A549 (cell line): ENCODE measurements around the gene ANXA6. TPM values are rescaled to one million over a fixed set of nuclear protein-coding genes. Genes with fewer than 3 reads are reported as not detected.

Experiments used
- ATAC-seq, 2 experiments: fragments of 200-7000 bp in 1 of 2; fragments of >200 bp in 1 of 2; cut with Nextera tagmentation in 1 of 2; cut with Tn5 transposase in 1 of 2; 3 replicates each; pipeline versions ENCODE4 v1.8.0 to v1.9.1; 2018 to 2020; ENCODE audit warnings: mild to moderate bottlenecking in 1 of 2, moderate library complexity in 1 of 2
- CTCF ChIA-PET: fragments of 300-600 bp; sonication (Branson Sonifier 250); formaldehyde crosslinking; extraction: SDS; loops from one replicate; lab custom pipeline; 2021; ENCODE audit warnings: antibody characterized with exemption, inconsistent platforms; lab: Yijun Ruan, JAX
- POLR2A ChIA-PET: fragments of 350-600 bp; formaldehyde crosslinking; extraction: SDS; loops from one replicate; lab custom pipeline; 2021; ENCODE audit warnings: antibody characterized with exemption, inconsistent platforms; lab: Yijun Ruan, JAX
- DNase-seq, 2 experiments: peaks; one replicate each; pipeline versions ENCODE4 v3.0.0 to v3.0.0-alpha.2; 2011 to 2016; ENCODE audit warnings: low read depth in 1 of 2, low spot score in 1 of 2
- FAIRE-seq: peaks from 2 replicates; lab custom pipeline; 2011; peaks lifted over from hg19 to GRCh38; lab: Jason Lieb, UNC
- H3K27ac ChIP-seq, 2 experiments: fragments of >200 bp; sonication (Bioruptor Twin); formaldehyde crosslinking; 3 replicates each; pipeline ENCODE4 v1.5.1; 2016 to 2017
- H3K4me1 ChIP-seq: fragments of >200 bp; sonication (Bioruptor Twin); formaldehyde crosslinking; 3 replicates; pipeline ENCODE4 v1.6.1; 2016
- H3K4me2 ChIP-seq: fragments of >200 bp; sonication (Bioruptor Twin); formaldehyde crosslinking; 3 replicates; pipeline ENCODE4 v1.6.1; 2016
- H3K4me3 ChIP-seq: fragments of >200 bp; sonication (Bioruptor Twin); formaldehyde crosslinking; 3 replicates; pipeline ENCODE4 v1.5.1; 2016
- H3K9me3 ChIP-seq: fragments of >200 bp; sonication (Bioruptor Twin); formaldehyde crosslinking; 3 replicates; pipeline ENCODE4 v1.6.1; 2016
- CEBPB ChIP-seq, 2 experiments: fragments of >200 bp in 1 of 2; sonication (Bioruptor Twin) in 1 of 2; formaldehyde crosslinking in 1 of 2; IDR thresholded peaks; 2 replicates each; pipeline ENCODE4 v1.6.1; 2012 to 2016
- EHF ChIP-seq: fragments of 250-450 bp; sonication (Bioruptor Pico); IDR thresholded peaks from 2 replicates; pipeline ENCODE4 v1.5.0; 2020; ENCODE audit warnings: mild to moderate bottlenecking
- ELK1 ChIP-seq: fragments of 150-350 bp; IDR thresholded peaks from 2 replicates; pipeline ENCODE4 v1.6.1; 2014; ENCODE audit warnings: low read depth, mild to moderate bottlenecking, low read length
- FOSB ChIP-seq: fragments of 250-450 bp; sonication (Bioruptor Pico); IDR thresholded peaks from 2 replicates; pipeline ENCODE4 v1.5.0; 2020; ENCODE audit warnings: mild to moderate bottlenecking, moderate library complexity
- FOXS1 ChIP-seq: fragments of 250-450 bp; sonication (Bioruptor Pico); IDR thresholded peaks from 2 replicates; pipeline ENCODE4 v1.5.0; 2020; ENCODE audit warnings: mild to moderate bottlenecking, moderate library complexity
- HES2 ChIP-seq: fragments of >200 bp; sonication (Bioruptor Twin); formaldehyde crosslinking; IDR thresholded peaks from 2 replicates; pipeline ENCODE4 v1.6.1; 2016
- HOXA7 ChIP-seq: fragments of 250-450 bp; sonication (Bioruptor Pico); IDR thresholded peaks from 2 replicates; pipeline ENCODE4 v1.5.0; 2020; ENCODE audit warnings: mild to moderate bottlenecking, moderate library complexity
- HOXB13 ChIP-seq: fragments of 250-450 bp; sonication (Bioruptor Pico); IDR thresholded peaks from 2 replicates; pipeline ENCODE4 v1.5.0; 2020; ENCODE audit warnings: low read depth, mild to moderate bottlenecking, moderate library complexity
- JUN ChIP-seq, 2 experiments: fragments of >200 bp; sonication (Bioruptor Twin); formaldehyde crosslinking; IDR thresholded peaks; 2 replicates in 1 of 2; 3 replicates in 1 of 2; pipeline ENCODE4 v1.6.1; 2016 to 2017
- KDM1A ChIP-seq: fragments of 200-600 bp; sonication (generic); IDR thresholded peaks from 2 replicates; pipeline ENCODE4 v1.6.1; 2016; ENCODE audit warnings: low read depth, mild to moderate bottlenecking
- KDM5A ChIP-seq: fragments of 200-600 bp; sonication (generic); IDR thresholded peaks from 2 replicates; pipeline ENCODE4 v1.6.1; 2016; ENCODE audit warnings: antibody characterized with exemption, mild to moderate bottlenecking
- MAFK ChIP-seq: fragments of 450-650 bp; IDR thresholded peaks from 2 replicates; pipeline ENCODE4 v1.6.1; 2014; ENCODE audit not compliant: partially characterized antibody
- NFE2L2 ChIP-seq: fragments of 150-350 bp; conservative IDR thresholded peaks from 2 replicates; pipeline ENCODE4 v1.6.1; 2014; ENCODE audit warnings: low read length
- PHF8 ChIP-seq: fragments of 200-600 bp; sonication (generic); IDR thresholded peaks from 2 replicates; pipeline ENCODE4 v1.6.1; 2016; ENCODE audit warnings: low read depth, mild to moderate bottlenecking, antibody characterized with exemption, moderate library complexity, borderline replicate concordance
- POLR2A ChIP-seq: IDR thresholded peaks from 2 replicates; pipeline ENCODE4 v1.6.1; 2012; ENCODE audit warnings: mild to moderate bottlenecking, low read length
- RCOR1 ChIP-seq: fragments of 150-350 bp; IDR thresholded peaks from 2 replicates; pipeline ENCODE4 v1.6.1; 2014; ENCODE audit warnings: antibody characterized with exemption, low read length, low read depth
- SMC3 ChIP-seq: fragments of >200 bp; sonication (Bioruptor Twin); formaldehyde crosslinking; IDR thresholded peaks from 3 replicates; pipeline ENCODE4 v1.6.1; 2018; ENCODE audit warnings: inconsistent platforms
- ZFP36 ChIP-seq: fragments of 450-650 bp; IDR thresholded peaks from 2 replicates; pipeline ENCODE4 v1.6.1; 2014; ENCODE audit warnings: borderline replicate concordance; ENCODE audit not compliant: partially characterized antibody
- ZNF302 ChIP-seq: fragments of 250-450 bp; sonication (Bioruptor Pico); IDR thresholded peaks from 2 replicates; pipeline ENCODE4 v1.9.0; 2021; ENCODE audit warnings: inconsistent platforms, mild to moderate bottlenecking, moderate library complexity
- WGBS: methylation state at CpG from one replicate; pipeline ENCODE4 v1.1.6; 2017; ENCODE audit errors: missing lambda C conversion rate; 5-methylcytosine and 5-hydroxymethylcytosine counted together
- polyA plus RNA-seq, 4 experiments: library from polyadenylated mRNA; depleted of rRNA in 3 of 4; stranded (reverse); fragments of >200 nt; fragmentation: RNase III in 1 of 4; extraction: RNeasy Plus Mini Kit Qiagen cat#74134 plus additional on column Dnase treatment in 1 of 4; gene quantifications; 2 replicates in 3 of 4; 3 replicates in 1 of 4; pipeline ENCODE4 v1.2.3, GENCODE V29; 2011 to 2017
- TF ChIP-seq, protein P1 (sequence below): fragments of >200 bp; sonication (Bioruptor Twin); formaldehyde crosslinking; IDR thresholded peaks from 3 replicates; pipeline ENCODE4 v1.6.1; 2016
- TF ChIP-seq, protein P2 (sequence below): fragments of >200 bp; sonication (Bioruptor Twin); formaldehyde crosslinking; IDR thresholded peaks from 3 replicates; pipeline ENCODE4 v1.5.1; 2016

ANXA6 gene
- polyA plus RNA-seq, 2 of the 4 experiments (the other 2 are of a cell fraction): 32.4 to 53.0 TPM

- no peak for DNase-seq
- no peak for TF ChIP-seq PHF8
- TF ChIP-seq KDM1A: no peak
- TF ChIP-seq MAFK: no peak
- no peak for TF ChIP-seq HOXA7
- TF ChIP-seq RCOR1: no peak
- no peak for TF ChIP-seq ZFP36
- TF ChIP-seq, protein P1, sequence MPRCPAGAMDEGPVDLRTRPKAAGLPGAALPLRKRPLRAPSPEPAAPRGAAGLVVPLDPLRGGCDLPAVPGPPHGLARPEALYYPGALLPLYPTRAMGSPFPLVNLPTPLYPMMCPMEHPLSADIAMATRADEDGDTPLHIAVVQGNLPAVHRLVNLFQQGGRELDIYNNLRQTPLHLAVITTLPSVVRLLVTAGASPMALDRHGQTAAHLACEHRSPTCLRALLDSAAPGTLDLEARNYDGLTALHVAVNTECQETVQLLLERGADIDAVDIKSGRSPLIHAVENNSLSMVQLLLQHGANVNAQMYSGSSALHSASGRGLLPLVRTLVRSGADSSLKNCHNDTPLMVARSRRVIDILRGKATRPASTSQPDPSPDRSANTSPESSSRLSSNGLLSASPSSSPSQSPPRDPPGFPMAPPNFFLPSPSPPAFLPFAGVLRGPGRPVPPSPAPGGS: no peak
- TF ChIP-seq ZNF302 (CRISPR knock-in tag): no peak
- TF ChIP-seq ELK1: no peak
- POLR2A ChIA-PET: no interaction called here
- CTCF ChIA-PET: interaction anchor here (0.7 to 7.4 kb wide), 5 partner anchors 9 to 29 kb away, joined by 3 to 28 read pairs (median 4); no protein-coding TSS in a partner anchor
- H3K4me1 ChIP-seq: no peaks in the 10 kb centered on the region
- FAIRE-seq: no peak
- 80% methylated on average over 6 of the region's 6 CpGs for WGBS
- no peak overlapping the region for H3K4me2 ChIP-seq
- no peak overlapping the region for H3K4me3 ChIP-seq
- H3K27ac ChIP-seq: no peak overlapping the region
- no peaks in the 10 kb centered on the region for H3K9me3 ChIP-seq
- ATAC-seq: no peak
Observed at GRCh38 chr5:151144275-151144674, 13.3 kb downstream of the ANXA6 start.

DNA sequence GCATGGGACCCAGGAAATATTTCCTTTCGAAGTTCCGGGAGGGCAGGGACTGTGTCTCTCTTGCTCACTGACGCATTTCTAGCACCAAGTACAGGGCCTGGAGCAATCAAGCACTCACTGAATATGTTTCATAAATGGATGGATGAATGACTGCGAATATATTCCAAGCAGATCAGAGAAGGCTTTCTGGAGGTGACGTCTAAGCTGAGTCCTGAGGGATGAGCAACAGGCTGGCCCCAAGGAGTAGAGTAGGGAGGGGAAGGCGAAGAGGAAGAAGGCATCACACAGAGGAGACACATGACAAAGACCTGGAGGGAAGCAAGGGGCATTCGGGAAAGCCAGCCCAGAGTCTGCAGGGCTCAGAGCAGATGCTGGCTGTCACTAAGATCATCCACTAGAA, 13.9 kb downstream of the ANXA6 start:
- H3K4me1 ChIP-seq: no peaks in the 10 kb centered on the region
- ChIA-PET CTCF (interaction anchor here (1.2 to 7.4 kb wide), 3 partner anchors 21 to 29 kb away, joined by 4 to 28 read pairs (median 4); no protein-coding TSS in a partner anchor), POLR2A (no interaction called here)
- FAIRE-seq (no peak), DNase-seq (no peak), ATAC-seq (no peak)
- H3K9me3 ChIP-seq: no peaks in the 10 kb centered on the region
- TF ChIP-seq NFE2L2 (no peak), POLR2A (no peak)
- TF ChIP-seq, protein P1: no peak
- TF ChIP-seq, protein P2, sequence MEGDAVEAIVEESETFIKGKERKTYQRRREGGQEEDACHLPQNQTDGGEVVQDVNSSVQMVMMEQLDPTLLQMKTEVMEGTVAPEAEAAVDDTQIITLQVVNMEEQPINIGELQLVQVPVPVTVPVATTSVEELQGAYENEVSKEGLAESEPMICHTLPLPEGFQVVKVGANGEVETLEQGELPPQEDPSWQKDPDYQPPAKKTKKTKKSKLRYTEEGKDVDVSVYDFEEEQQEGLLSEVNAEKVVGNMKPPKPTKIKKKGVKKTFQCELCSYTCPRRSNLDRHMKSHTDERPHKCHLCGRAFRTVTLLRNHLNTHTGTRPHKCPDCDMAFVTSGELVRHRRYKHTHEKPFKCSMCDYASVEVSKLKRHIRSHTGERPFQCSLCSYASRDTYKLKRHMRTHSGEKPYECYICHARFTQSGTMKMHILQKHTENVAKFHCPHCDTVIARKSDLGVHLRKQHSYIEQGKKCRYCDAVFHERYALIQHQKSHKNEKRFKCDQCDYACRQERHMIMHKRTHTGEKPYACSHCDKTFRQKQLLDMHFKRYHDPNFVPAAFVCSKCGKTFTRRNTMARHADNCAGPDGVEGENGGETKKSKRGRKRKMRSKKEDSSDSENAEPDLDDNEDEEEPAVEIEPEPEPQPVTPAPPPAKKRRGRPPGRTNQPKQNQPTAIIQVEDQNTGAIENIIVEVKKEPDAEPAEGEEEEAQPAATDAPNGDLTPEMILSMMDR: no peak
- WGBS: 81% methylated on average over 7 of the region's 7 CpGs
- no peak overlapping the region for H3K27ac ChIP-seq
- no peak overlapping the region for H3K4me3 ChIP-seq
- no peak overlapping the region for H3K4me2 ChIP-seq

DNA sequence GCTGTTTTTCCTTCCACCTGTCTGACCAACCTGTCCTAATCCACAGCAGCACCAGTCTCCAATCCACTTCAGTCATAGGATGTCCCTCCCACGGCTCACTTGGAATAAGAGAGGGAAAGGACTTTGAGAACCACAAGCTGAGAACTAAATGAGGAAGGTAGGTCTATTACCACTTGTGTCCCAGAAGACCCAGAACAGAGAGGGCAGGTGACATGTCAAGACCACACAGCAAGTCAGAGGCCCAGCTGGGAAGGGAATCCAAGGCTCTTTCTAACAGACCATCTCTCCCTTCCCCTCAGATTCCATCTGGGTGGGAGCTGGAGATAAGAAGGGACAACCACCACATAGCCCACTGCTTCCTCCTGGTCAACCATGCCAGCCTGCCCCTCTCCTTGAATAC, 14.6 kb downstream of the ANXA6 start:
- WGBS: 50% methylated on average over 1 of the region's 1 CpG
- ATAC-seq: no peak
- Histone ChIP-seq H3K4me1 (no peaks in the 10 kb centered on the region), H3K4me3 (no peak overlapping the region), H3K4me2 (no peak overlapping the region), H3K9me3 (no peaks in the 10 kb centered on the region), H3K27ac (no peak overlapping the region)
- FAIRE-seq: no peak
- ChIA-PET CTCF (interaction anchor here (1.5 to 7.4 kb wide), 4 partner anchors 17 to 91 kb away, joined by 4 to 39 read pairs (median 16); no protein-coding TSS in a partner anchor), POLR2A (no interaction called here)
- TF ChIP-seq JUN (IDR thresholded peaks at IDR 0.05) (no peak), EHF (CRISPR knock-in tag) (no peak), HOXB13 (CRISPR knock-in tag) (no peak), RCOR1 (no peak), HOXA7 (no peak), CEBPB (IDR thresholded peaks at IDR 0.05) (no peak), FOSB (no peak), FOXS1 (CRISPR knock-in tag) (no peak), MAFK (no peak), SMC3 (no peak), KDM5A (no peak), HES2 (no peak)
- TF ChIP-seq, protein P1: no peak
- DNase-seq: no peak
